ENCODE data around the gene KRT9. TPM values are rescaled to one million over a fixed set of nuclear protein-coding genes. Genes with fewer than 3 reads are reported as not detected.

Gene KRT9
- total RNA-seq, 2 donors from 2014 or later = 0.42 TPM; not detected in 1

DNA sequence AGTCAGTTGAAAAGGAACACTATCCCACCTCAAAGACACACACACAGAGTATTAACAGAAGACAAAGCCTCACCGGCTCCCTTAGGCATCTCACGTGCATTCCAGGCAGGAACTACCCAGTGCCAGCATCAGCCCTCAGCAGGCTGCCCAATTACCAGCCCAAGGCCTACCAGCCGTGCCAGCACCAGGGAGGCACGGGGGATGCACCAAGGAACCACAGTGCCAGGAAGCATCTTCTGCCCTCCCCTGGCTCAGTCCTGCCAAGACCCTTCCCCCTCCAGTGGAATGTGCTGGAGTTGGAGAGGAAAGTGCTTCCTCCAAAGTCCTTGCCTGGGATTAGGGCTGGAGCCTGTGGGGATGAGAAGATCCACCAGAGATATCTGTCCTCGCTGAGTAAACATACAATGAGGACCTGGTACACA is 32.8 kb downstream of the KRT9 start:
- Histone ChIP-seq H3K27ac (no peak overlapping the region), H3K9me3 (no peaks in the 10 kb centered on the region), H3K36me3 (no peaks in the 10 kb centered on the region), H3K27me3 (replicated peaks; ENCODE audit: insufficient read depth) (no peaks in the 10 kb centered on the region), H3K4me3 (no peak overlapping the region), H3K4me1 (ENCODE audit: control insufficient read depth in 1 of 2, low read depth in 2 of 2) (no peaks in the 10 kb centered on the region)
- ATAC-seq (ENCODE audit: insufficient number of reproducible peaks, low FRiP score, low read depth) (no peak), DNase-seq (ENCODE audit: low spot score) (no peak)
- TF ChIP-seq, protein P1, sequence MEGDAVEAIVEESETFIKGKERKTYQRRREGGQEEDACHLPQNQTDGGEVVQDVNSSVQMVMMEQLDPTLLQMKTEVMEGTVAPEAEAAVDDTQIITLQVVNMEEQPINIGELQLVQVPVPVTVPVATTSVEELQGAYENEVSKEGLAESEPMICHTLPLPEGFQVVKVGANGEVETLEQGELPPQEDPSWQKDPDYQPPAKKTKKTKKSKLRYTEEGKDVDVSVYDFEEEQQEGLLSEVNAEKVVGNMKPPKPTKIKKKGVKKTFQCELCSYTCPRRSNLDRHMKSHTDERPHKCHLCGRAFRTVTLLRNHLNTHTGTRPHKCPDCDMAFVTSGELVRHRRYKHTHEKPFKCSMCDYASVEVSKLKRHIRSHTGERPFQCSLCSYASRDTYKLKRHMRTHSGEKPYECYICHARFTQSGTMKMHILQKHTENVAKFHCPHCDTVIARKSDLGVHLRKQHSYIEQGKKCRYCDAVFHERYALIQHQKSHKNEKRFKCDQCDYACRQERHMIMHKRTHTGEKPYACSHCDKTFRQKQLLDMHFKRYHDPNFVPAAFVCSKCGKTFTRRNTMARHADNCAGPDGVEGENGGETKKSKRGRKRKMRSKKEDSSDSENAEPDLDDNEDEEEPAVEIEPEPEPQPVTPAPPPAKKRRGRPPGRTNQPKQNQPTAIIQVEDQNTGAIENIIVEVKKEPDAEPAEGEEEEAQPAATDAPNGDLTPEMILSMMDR (IDR thresholded peaks at IDR 0.05) = no peak

DNA sequence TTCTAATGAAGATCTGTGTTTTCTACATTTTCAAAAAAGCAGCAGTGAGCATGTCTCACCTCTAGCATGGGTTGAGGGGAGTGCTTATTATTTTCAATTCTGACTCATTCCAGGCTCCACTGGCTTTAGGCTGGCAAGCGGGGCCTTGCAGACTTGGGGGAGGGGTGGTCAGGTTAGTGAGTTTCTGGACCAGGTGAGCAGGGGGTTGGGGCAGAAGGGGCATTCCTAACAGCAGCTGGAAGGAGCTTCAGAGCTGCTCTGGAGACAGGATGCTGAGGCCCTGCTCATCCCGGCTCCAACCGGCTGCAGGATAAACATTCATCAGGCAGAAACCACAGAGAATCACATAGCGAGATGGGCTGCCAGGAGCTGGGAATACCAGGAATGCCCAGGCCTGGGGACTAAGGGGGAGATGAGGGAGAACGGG is 33.3 kb downstream of the KRT9 start:
- Histone ChIP-seq H3K27ac (no peak overlapping the region), H3K9me3 (no peaks in the 10 kb centered on the region), H3K36me3 (no peaks in the 10 kb centered on the region), H3K4me1 (ENCODE audit: control insufficient read depth in 1 of 2, low read depth in 2 of 2) (no peaks in the 10 kb centered on the region), H3K4me3 (no peak overlapping the region), H3K27me3 (replicated peaks; ENCODE audit: insufficient read depth) (no peaks in the 10 kb centered on the region)
- ATAC-seq (ENCODE audit: insufficient number of reproducible peaks, low FRiP score, low read depth) (no peak), DNase-seq (ENCODE audit: low spot score) (no peak)
- TF ChIP-seq, protein P1 (IDR thresholded peaks at IDR 0.05) = no peak

DNA sequence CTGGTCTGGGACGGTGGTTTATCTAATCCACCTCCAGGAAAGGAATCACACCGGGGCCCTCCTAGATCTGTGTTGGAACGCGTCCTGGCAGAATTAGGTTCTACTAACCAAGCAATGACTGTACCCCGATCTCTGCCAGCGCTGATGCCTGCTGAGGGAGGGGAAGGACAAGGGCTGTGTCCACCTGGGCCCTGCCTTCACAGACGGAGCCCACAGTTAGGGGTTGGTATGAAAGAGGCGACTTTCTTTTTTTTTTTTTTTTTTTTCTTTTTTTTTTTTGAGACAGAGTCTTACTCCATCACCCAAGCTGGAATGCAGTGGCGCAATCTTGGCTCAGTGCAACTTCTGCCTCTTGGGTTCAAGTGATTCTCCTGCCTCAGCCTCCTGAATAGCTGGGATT is 33.9 kb downstream of the KRT9 start:
- Histone ChIP-seq H3K36me3 (no peaks in the 10 kb centered on the region), H3K27ac (no peak overlapping the region), H3K4me1 (ENCODE audit: control insufficient read depth in 1 of 2, low read depth in 2 of 2) (no peaks in the 10 kb centered on the region), H3K4me3 (no peak overlapping the region), H3K27me3 (replicated peaks; ENCODE audit: insufficient read depth) (no peaks in the 10 kb centered on the region), H3K9me3 (no peaks in the 10 kb centered on the region)
- ATAC-seq (ENCODE audit: insufficient number of reproducible peaks, low FRiP score, low read depth) = no peak
- no peak for DNase-seq (ENCODE audit: low spot score)
- TF ChIP-seq, protein P1 (IDR thresholded peaks at IDR 0.05) = no peak

DNA sequence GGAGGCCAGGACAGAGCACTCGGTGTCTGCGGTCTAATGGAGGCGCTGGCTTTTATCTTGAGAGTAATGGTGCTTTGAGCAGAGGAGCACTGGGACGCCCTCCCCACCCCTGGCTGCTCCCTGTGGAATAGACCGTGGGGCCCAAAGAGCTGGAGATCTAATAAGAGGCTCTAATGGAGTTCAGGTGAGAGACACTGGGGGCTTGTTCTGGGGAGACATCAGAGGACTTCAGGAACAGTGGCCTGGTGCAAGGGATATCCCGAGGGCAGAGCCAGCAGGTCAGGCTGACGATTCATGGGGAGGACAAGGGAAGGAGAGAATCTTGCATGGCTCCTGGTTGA is 34.3 kb downstream of the KRT9 start:
- no peaks in the 10 kb centered on the region for H3K36me3 ChIP-seq
- no peaks in the 10 kb centered on the region for H3K9me3 ChIP-seq
- no peak overlapping the region for H3K4me3 ChIP-seq
- TF ChIP-seq, protein P1 (IDR thresholded peaks at IDR 0.05) = no peak
- no peaks in the 10 kb centered on the region for H3K4me1 ChIP-seq (ENCODE audit: control insufficient read depth in 1 of 2, low read depth in 2 of 2)
- no peaks in the 10 kb centered on the region for H3K27me3 ChIP-seq (replicated peaks; ENCODE audit: insufficient read depth)
- DNase-seq (ENCODE audit: low spot score) = no peak
- H3K27ac ChIP-seq = no peak overlapping the region
- no peak for ATAC-seq (ENCODE audit: insufficient number of reproducible peaks, low FRiP score, low read depth)

DNA sequence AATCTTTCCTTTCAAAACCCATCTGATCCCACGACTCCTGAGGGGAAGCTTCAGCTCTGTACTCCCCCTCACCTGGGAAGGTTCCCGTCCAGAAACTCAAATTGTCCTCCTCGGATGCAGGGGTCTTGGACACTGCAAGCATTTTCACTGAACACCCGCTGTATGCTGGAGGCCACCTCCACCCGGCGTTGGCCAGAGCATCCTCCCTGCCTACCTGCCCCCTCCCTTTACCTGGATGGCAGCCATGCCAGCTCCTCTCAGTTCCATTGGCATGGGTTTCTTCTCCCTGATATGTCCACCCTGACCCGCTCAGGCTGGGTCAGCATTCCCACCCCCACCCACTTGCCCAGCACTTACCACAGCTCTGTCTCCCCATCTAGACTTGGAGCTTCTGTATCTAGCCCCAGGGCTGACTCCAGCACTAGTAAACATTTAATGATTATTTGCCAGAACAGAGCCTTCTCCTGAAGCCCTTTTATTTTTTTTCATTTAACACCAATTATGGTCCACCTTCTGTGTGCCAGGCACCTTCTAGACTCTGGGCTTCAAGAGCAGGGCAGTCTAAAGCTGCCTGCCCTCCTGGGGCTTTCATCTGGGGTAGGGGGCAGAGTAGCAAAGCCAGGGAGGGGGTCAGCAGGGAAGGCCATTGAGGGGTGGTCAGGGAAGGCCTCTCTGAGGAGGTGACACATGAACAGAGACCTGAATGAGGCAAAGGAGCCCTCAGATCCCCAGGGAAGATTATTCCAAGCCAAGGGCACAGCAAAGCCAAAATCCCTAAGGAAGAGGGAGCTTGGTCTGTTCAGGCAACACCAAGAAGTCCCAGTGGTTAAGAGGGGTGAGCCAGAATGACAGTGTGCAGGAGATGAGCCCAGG is 34.9 kb downstream of the KRT9 start:
- no peak overlapping the region for H3K4me3 ChIP-seq
- H3K36me3 ChIP-seq = no peaks in the 10 kb centered on the region
- TF ChIP-seq, protein P1 (IDR thresholded peaks at IDR 0.05) = no peak
- H3K9me3 ChIP-seq = no peaks in the 10 kb centered on the region
- no peak overlapping the region for H3K27ac ChIP-seq
- DNase-seq (ENCODE audit: low spot score) = no peak
- H3K27me3 ChIP-seq (replicated peaks; ENCODE audit: insufficient read depth) = no peaks in the 10 kb centered on the region
- H3K4me1 ChIP-seq (ENCODE audit: control insufficient read depth in 1 of 2, low read depth in 2 of 2) = no peaks in the 10 kb centered on the region
- no peak for ATAC-seq (ENCODE audit: insufficient number of reproducible peaks, low FRiP score, low read depth)

Measured in thoracic aorta (tissue), 2 donors.